K562 treated with DMSO at 1 percent for 12 hours (cell line): ENCODE measurements around the gene DPEP1. TPM values are rescaled to one million over a fixed set of nuclear protein-coding genes. Genes with fewer than 3 reads are reported as not detected.

Experiments used
- total RNA-seq: library from RNA; unstranded; fragments of 300-600 nt; gene quantifications from 2 replicates; pipeline ENCODE4 v1.2.3, GENCODE V29; 2022; ENCODE audit not compliant: insufficient read depth

Gene DPEP1
- total RNA-seq = not detected in 2 replicates

GRCh38 chr16:89613231-89613953, at the start of gene DPEP1:
DPEP1 (plus strand) TSS chr16:89613642; CDS start chr16:89630411, 16,769 bp downstream.

GRCh38 chr16:89575247-89576152, 37.9 kb upstream of the DPEP1 start, which contains the start of gene CPNE7:
CPNE7 (plus strand) TSS chr16:89575758; CDS start chr16:89575898, 140 bp downstream.

GRCh38 chr16:89657442-89658220, 44.2 kb downstream of the DPEP1 start, which contains the start of the genes CHMP1A and SPATA33:
CHMP1A (minus strand) TSS chr16:89657708; CDS start chr16:89657588, 120 bp downstream.
SPATA33 (plus strand) TSS chr16:89657836; CDS start chr16:89657912, 76 bp downstream.

GRCh38 chr16:89686520-89687091, 73.2 kb downstream of the DPEP1 start, which contains the start of gene CDK10:
CDK10 (plus strand) TSS chr16:89686689; CDS start chr16:89686711, 22 bp downstream.

Other genes starting within 250 kb of the DPEP1 start
- gene ANKRD11, start 123.1 kb upstream of the DPEP1 start, total RNA-seq = 50.3 and 133 TPM in 2 replicates
- 39.4 and 73.6 TPM in 2 replicates for gene SPG7, start 105.2 kb upstream of the DPEP1 start, total RNA-seq
- 10,267 and 15,209 TPM in 2 replicates for gene RPL13, start 53.0 kb upstream of the DPEP1 start, total RNA-seq
- 3.2 and 5.6 TPM in 2 replicates for gene CPNE7, start 37.9 kb upstream of the DPEP1 start, total RNA-seq
- 68.6 and 80.1 TPM in 2 replicates for gene CHMP1A, start 44.1 kb downstream of the DPEP1 start, total RNA-seq
- 6.8 and 13.6 TPM in 2 replicates for gene SPATA33, start 44.2 kb downstream of the DPEP1 start, total RNA-seq
- 26.6 and 30.6 TPM in 2 replicates for gene CDK10, start 73.0 kb downstream of the DPEP1 start, total RNA-seq
- gene SPATA2L, start 88.1 kb downstream of the DPEP1 start, total RNA-seq = 14.1 and 23.0 TPM in 2 replicates
- gene VPS9D1, start 107.3 kb downstream of the DPEP1 start, total RNA-seq = 11.6 and 16.6 TPM in 2 replicates
- gene ZNF276, start 107.9 kb downstream of the DPEP1 start, total RNA-seq = 10.0 and 23.6 TPM in 2 replicates
- 32.5 and 48.1 TPM in 2 replicates for gene FANCA, start 203.0 kb downstream of the DPEP1 start, total RNA-seq
- gene SPIRE2, start 214.8 kb downstream of the DPEP1 start, total RNA-seq = 7.4 and 11.7 TPM in 2 replicates